Germinal center (tissue), 1 donor: ENCODE data around the gene POU2F1.

Experiments used
- DNase-seq: peaks from one replicate; pipeline ENCODE4 v3.0.0; 2012; ENCODE audit warnings: mixed read lengths, low spot score

POU2F1 gene

GRCh38 chr1:167467126-167467710, 246.5 kb downstream of the POU2F1 start:
- no peak for DNase-seq

GRCh38 chr1:167467752-167468151, 247.1 kb downstream of the POU2F1 start:
- DNase-seq, result no peak

GRCh38 chr1:167469280-167469965, 248.7 kb downstream of the POU2F1 start:
- DNase-seq, result no peak

- DNase-seq, result no peak
Observed at GRCh38 chr1:167471568-167471967, 250.9 kb downstream of the POU2F1 start.

GRCh38 chr1:167472752-167473521, 252.3 kb downstream of the POU2F1 start:
- no peak for DNase-seq

- no peak for DNase-seq
Observed at GRCh38 chr1:167473761-167474160, 253.1 kb downstream of the POU2F1 start.

- no peak for DNase-seq
Observed at GRCh38 chr1:167474191-167474641, 253.5 kb downstream of the POU2F1 start.

- DNase-seq, result no peak
Observed at GRCh38 chr1:167476061-167476460, 255.4 kb downstream of the POU2F1 start.
